K562 (cell line): ENCODE results near the gene SRC.

ENCODE experiments used
- ATF7 ChIP-seq: fragments of 450-650 bp; IDR thresholded peaks from 2 replicates; pipeline ENCODE4 v1.7.1; 2014; ENCODE audit warnings: mild to moderate bottlenecking, moderate library complexity
- CHD2 ChIP-seq: IDR thresholded peaks from 2 replicates; pipeline ENCODE4 v1.6.1; 2011; ENCODE audit warnings: low read depth, low read length
- ETV6 ChIP-seq, 3 experiments: fragments of 150-350 bp in 1 of 3; sonication (generic) in 1 of 3; formaldehyde crosslinking in 1 of 3; IDR thresholded peaks; 2 replicates each; pipeline versions ENCODE4 v1.6.1 to v1.8.0; 2014 to 2022; ENCODE audit warnings: borderline replicate concordance in 2 of 3, low read depth in 2 of 3, antibody characterized with exemption in 1 of 3, low read length in 1 of 3, mild to moderate bottlenecking in 1 of 3, missing genetic modification reagents in 1 of 3
- POLR2AphosphoS5 ChIP-seq: IDR thresholded peaks from 2 replicates; pipeline ENCODE4 v1.6.1; 2011; ENCODE audit warnings: mild to moderate bottlenecking, low read depth, low read length, moderate library complexity; ENCODE audit not compliant: control insufficient read depth, insufficient read depth
- RUNX1 ChIP-seq: sonication (generic); IDR thresholded peaks from 2 replicates; pipeline ENCODE4 v1.6.1; 2016; ENCODE audit warnings: antibody characterized with exemption, low read depth

GRCh38 chr20:37453836-37454235, 107.9 kb downstream of the SRC start:
- no peak for TF ChIP-seq CHD2
- TF ChIP-seq ATF7, result no peak
- no peak for TF ChIP-seq ETV6 (IDR thresholded peaks at IDR 0.05; ENCODE audit: borderline replicate concordance in 1 of 2, low read depth in 2 of 2, low read length in 1 of 2)
- TF ChIP-seq ETV6 (CRISPR knock-in tag; IDR thresholded peaks at IDR 0.05; ENCODE audit: borderline replicate concordance), result no peak
- TF ChIP-seq POLR2AphosphoS5, result no peak
- TF ChIP-seq RUNX1, result no peak
